ENCODE measurements around the gene GLRA2.
"Not testable (repeated sequence)": the region's sequence is repeated elsewhere in the genome, so short reads cannot be mapped to it uniquely, and the experiment has no call there.

The GLRA2 gene

DNA sequence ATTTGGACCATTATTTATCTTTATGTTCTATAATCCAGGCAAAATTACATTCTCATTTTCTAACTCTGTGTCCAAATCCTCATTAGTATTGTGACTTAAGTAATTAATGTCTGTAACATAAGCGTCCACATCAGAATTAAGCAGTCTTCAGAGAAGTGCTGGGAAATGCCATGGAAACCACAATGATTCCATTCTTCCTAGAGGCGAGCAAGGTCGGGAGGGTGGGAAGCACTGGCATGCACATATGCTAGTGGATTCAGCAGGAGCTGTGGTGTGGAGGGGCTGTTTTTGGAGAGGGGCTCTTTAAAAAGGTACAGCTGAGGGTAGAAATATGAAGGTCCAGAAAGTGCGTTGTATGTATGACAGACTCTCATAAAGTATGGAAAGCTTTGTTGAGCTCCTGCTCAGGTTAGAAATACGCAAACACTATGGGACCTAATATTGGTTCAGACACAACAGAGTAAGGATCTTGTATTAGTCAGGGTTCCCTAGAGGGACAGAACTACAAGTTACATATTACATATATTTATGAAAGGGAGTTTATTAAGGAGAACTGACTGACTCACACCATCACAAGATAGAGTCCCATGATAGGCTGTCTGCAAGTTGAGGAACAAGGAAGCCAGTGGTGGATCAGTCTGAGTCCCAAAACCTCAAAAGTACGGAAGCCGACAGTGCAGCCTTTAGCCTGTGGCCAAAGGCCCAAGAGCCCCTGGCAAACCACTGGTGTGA lies 61.5 kb downstream of the GLRA2 start:
- H3K4me3 ChIP-seq (ENCODE audit: low read depth, low read length) = no peak overlapping the region

DNA sequence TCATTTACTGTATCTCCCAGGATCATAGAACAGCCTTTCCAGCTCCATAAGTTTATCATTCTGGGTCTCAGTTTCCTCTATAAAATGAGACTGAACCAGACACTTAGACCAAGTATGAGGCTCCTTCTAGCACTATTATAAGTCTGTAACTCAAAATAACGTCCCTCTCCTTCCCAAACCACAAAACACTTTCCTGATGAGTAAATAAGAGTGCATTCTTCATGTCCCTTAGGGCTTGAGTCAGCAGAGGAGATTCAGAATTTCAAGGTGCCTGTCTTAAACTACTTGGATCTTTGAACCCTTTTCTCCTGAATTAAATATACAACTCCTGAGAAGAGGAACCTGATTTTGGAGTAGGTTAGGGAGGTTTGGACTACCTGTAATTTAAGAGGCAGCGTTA lies 62.6 kb downstream of the GLRA2 start:
- no peak overlapping the region for H3K4me3 ChIP-seq (ENCODE audit: low read depth, low read length)

DNA sequence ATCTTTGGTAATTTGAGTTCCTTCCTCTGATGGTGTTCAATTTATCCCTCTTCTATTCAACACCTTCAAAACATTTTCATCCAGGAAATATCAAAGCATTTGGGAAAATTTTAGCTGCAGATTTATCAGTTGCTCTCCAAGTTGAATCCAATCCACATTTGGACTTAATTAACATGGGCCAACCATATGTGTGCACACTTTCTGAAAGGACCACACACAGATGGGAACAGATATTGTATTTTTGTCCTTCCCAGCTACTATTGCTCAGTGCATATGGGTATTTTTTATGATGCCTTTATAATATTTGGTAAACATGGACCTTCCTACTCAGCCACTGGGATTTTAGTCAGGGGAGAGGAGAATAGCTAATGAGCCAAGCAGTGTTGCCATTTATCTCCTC lies 65.2 kb downstream of the GLRA2 start:
- H3K4me3 ChIP-seq (ENCODE audit: low read depth, low read length) = no peak overlapping the region

DNA sequence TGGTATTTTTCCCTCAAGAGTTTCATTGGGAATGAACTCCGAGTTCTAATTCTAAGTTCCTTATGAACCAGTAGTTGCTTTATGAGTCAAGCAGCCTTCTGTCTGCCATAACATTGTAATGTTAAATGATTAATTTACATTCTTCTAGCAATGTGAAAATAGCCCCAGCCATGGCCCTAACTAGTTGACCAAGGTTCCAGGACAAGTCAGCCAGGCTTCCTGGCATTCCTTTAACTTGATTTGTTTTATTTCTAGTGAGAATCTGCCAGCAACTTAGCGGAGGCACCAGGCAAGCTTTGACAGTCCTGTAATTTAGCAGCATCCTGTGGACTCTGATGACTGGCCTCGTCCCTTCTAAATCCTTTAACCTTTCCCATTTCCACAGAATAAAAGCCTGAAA lies 69.0 kb downstream of the GLRA2 start:
- no peak overlapping the region for H3K4me3 ChIP-seq (ENCODE audit: low read depth, low read length)

- no peak overlapping the region for H3K4me3 ChIP-seq (ENCODE audit: low read depth, low read length)
Observed at GRCh38 chrX:14607446-14607985, 78.2 kb downstream of the GLRA2 start.

DNA sequence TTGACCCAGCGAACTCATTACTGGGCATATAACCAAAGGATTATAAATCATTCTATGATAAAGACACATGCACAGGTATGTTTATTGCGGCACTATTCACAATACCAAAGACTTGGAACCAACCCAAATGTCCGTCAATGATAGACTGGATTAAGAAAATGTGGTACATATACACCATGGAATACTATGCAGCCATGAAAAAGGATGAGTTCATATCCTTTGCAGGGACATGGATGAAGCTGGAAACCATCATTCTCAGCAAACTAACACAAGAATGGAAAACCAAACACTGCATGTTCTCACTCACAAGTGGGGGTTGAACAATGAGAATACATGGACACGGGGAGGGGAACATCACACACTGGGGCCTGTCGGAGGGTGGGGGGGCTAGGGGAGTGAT lies 83.1 kb downstream of the GLRA2 start:
- H3K4me3 ChIP-seq (ENCODE audit: low read depth, low read length) = not testable (repeated sequence)

GRCh38 chrX:14616301-14616700 lies 87.0 kb downstream of the GLRA2 start:
- no peak overlapping the region for H3K4me3 ChIP-seq (ENCODE audit: low read depth, low read length)

GRCh38 chrX:14616836-14617235 lies 87.5 kb downstream of the GLRA2 start:
- no peak overlapping the region for H3K4me3 ChIP-seq (ENCODE audit: low read depth, low read length)

DNA sequence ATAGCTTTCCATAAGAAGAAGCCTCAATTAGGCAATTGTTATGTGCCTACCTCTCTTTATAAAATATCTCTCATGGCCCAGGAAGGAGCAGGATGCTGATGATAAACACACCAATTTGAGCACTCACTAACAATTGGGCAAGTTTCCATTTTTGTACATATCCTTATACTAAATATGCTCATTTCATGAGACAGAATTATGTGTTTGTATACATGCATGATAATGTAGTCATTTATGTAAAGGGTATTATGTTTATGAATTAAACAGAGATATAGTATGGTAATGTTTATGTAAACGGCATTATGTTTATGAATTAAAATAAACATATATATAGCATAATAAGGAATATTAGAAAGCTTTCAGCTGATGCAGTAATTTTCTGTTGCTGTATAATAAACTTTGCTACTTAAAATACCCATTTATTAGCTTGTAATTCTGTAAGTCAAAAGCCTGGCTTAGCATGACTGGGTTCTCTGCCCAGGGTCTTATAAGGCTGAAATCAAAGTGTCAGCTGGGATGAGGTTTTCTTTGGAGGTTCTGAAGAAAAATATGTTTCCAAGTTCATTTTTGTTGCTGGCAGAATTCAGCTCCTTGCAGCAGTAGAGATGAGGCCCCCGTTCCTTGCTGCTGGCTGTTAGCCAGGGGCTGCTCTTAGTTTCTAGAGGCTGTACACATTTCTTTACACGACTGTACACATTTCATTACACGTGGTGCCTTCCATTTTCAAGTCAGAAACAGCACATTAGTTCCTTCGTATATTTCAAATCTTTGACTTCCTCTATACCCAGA lies 89.0 kb downstream of the GLRA2 start:
- H3K4me3 ChIP-seq (ENCODE audit: low read depth, low read length) = no peak overlapping the region

GRCh38 chrX:14630733-14631132 lies 101.4 kb downstream of the GLRA2 start:
- no peak overlapping the region for H3K4me3 ChIP-seq (ENCODE audit: low read depth, low read length)

GRCh38 chrX:14641681-14642655 lies 112.6 kb downstream of the GLRA2 start:
- no peak overlapping the region for H3K4me3 ChIP-seq (ENCODE audit: low read depth, low read length)

DNA sequence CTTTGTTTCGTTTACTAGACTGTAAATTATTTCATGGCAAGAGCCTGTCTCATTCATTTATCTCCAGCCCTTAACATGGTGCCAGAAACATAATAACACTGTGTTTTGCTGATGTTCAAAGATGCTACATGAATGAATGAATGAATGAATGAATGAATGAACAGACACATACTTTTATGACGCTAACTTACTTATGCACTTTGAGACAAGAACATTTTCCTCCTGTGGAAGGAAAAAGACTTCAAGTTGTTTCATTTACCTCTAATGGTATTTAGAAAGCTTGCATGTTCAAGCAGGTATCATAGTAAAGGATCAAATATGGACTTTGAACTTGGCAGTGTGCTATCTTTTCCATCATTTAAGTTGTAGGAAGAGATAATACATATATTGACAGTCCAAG lies 131.6 kb downstream of the GLRA2 start:
- H3K4me3 ChIP-seq (ENCODE audit: low read depth, low read length) = no peak overlapping the region

DNA sequence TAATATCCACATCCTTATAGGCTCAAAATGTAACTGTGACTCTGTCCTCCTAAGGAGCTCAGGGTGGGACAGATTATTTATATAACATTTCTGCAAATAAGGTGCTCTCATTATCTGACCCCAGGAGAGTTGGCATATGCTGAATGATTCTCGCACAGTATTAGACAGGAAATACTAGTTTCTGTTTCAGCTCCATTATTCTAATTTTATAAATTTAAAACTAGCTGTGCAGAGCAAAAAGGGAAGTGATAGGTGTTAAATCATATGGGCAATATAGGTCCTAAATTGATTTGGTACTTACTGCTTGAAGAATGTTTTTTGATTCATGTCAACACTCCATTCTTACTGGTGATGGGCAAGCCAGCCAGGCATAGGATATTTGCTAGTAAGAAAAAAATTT lies 141.5 kb downstream of the GLRA2 start:
- H3K4me3 ChIP-seq (ENCODE audit: low read depth, low read length) = no peak overlapping the region

DNA sequence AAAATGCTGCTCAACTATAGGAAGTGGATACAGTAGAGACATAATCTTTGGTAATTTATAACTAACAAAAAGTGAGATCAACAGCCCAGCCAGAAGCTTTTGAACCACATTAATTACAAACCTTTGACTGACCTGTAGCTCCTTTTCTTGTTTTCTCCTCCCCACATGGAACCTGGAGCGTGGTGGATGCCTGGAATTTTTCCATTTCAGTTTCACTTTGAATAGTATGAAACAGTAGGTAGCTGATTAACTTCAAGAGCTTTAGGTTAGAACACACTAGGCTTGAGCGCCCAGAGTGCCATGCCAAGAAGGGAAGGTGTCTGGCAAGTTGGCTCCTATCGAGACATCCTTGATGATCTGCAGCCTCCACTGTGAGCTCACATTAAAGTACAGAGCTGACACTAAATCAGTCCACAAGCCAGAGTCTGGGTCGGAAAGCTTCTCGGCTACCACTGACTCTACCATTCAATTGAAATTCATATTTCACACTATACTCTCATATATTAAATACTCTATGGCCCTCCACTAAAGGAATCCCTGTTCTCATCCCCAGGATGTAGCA lies 143.4 kb downstream of the GLRA2 start:
- no peak overlapping the region for H3K4me3 ChIP-seq (ENCODE audit: low read depth, low read length)

GRCh38 chrX:14673236-14673635 lies 143.9 kb downstream of the GLRA2 start:
- H3K4me3 ChIP-seq (ENCODE audit: low read depth, low read length) = no peak overlapping the region

- H3K4me3 ChIP-seq (ENCODE audit: low read depth, low read length) = no peak overlapping the region
Observed at GRCh38 chrX:14673764-14674163, 144.4 kb downstream of the GLRA2 start.

DNA sequence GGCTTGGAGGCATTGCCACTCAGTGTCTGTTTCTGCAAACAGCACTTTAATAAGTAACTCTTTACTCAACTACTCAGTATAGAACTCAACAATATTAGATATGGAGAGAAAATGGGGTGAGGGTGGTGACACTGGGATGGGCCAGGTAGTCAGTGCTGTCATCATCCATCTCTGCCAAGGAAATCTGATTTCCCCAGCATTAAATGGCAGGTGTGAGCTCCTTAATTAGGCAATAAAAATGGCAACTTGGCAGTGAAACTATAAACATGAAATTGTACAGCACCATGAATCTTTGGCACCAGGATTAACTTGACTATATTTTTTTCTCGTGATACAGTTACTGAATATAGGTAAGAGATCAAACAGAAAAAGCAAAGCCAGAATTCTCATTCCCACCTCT lies 146.2 kb downstream of the GLRA2 start:
- no peak overlapping the region for H3K4me3 ChIP-seq (ENCODE audit: low read depth, low read length)

DNA sequence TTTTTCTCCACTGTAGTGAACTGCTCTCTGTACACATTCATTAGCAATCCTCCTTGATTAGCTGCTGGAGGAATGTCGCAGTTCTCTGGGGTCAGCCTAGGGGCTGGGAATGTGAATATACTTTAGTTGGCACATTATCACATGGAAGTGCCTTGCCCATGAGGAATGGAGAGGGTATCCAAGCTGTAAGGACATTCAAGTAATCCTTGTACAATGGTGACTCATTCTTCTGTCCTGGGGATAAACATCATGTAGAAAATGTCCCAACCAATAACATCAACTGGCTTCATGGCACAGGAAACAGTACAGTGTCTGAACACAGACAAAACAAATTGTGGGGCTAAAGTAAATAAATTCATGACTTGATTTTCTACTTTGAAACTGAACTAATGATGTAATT lies 147.1 kb downstream of the GLRA2 start:
- no peak overlapping the region for H3K4me3 ChIP-seq (ENCODE audit: low read depth, low read length)

DNA sequence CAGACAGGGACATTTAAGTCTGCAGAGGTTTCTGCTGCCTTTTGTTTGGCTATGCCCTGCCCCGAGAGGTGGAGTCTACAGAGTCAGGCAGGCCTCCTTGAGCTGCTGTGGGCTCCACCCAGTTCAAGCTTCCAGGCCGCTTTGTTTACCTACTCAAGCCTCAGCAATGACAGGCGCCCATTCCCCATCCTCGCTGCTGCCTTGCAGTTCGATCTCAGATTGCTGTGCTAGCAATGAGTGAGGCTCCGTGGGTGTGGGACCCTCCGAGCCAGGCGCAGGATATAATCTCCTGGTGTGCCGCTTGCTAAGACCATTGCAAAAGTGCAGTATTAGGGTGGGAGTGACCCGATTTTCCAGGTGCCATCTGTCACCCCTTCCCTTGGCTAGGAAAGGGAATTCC lies 159.0 kb downstream of the GLRA2 start:
- not testable (repeated sequence) for H3K4me3 ChIP-seq (ENCODE audit: low read depth, low read length)

DNA sequence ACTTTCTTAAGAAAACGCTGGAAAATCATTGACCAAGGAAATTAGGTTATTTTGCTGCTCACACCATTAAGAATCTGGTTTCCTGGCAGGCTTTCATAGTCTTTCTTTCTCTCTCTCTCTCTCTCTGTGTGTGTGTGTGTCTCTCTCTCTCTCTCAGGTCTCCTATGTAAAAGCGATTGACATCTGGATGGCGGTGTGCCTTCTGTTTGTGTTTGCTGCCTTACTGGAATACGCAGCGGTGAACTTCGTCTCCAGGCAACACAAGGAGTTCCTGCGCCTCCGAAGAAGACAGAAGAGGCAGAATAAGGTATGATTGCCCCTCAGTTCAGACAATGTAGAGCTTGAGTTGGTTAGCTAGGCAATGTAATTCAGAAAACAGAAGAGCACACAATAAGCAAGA lies 161.2 kb downstream of the GLRA2 start:
- no peak overlapping the region for H3K4me3 ChIP-seq (ENCODE audit: low read depth, low read length)

GRCh38 chrX:14694611-14695010 lies 165.3 kb downstream of the GLRA2 start:
- no peak overlapping the region for H3K4me3 ChIP-seq (ENCODE audit: low read depth, low read length)

Data from iPS-11a (cell line).